Hematopoietic multipotent progenitor cell treated with erythropoietin and hydrocortisone succinate and interleukin-3 and kit ligand, for 15 days (in vitro differentiated cells): ENCODE results near the gene APOA1.

Experiments
- DNase-seq: peaks from one replicate; pipeline ENCODE4 v3.0.0-alpha.2; 2015; ENCODE audit warnings: low spot score

The APOA1 gene

DNA sequence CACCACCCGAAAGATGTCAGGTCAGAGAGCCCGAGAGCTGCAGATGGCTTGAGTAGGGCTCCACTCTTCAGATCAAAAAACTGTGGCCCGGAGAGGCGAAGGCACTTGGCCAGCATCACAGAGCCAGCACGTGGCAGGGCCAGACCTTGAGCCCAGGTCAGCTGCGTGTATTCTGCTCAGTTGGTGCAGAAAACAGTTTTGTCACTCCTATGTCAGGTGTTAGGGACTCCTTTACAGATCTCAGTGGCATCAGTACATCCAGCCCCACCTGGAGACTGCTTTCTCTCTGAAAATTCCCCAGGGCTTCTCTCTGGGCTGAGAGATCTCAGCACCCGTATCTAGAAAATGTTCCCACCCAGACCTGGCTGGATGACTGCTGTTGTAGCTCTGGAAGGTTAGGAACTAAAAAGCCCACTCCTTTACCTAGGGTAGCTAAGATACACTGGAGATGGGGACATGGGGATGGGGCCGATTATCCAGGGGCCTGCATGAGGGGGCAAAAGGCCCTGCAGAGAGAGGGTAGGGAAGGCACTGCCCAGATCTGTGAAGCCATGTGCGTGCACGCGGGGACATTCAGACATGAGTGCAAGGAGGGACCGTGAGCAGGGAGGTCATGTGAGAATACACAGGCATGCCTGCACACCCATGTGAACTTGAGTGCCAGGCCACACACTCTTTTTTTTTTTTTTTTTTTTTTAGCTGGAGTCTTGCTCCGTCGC lies 3.4 kb downstream of the APOA1 start:
- no peak for DNase-seq

DNA sequence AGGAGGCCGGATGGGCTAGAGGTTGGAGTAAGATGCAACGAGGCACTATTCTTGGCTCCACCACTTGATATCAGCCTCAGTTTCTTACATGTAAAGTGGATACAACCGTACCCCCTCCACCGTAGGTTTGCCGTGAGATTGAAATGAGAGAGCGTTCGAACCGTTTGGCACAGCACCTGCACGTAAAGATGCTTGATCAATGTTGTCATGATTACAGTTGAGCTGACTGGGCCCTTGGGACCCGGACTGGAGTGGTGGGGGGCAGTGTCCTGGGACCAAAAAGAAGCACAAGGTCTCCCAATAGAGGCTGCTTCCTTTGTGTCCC lies 4.0 kb downstream of the APOA1 start:
- no peak for DNase-seq

DNA sequence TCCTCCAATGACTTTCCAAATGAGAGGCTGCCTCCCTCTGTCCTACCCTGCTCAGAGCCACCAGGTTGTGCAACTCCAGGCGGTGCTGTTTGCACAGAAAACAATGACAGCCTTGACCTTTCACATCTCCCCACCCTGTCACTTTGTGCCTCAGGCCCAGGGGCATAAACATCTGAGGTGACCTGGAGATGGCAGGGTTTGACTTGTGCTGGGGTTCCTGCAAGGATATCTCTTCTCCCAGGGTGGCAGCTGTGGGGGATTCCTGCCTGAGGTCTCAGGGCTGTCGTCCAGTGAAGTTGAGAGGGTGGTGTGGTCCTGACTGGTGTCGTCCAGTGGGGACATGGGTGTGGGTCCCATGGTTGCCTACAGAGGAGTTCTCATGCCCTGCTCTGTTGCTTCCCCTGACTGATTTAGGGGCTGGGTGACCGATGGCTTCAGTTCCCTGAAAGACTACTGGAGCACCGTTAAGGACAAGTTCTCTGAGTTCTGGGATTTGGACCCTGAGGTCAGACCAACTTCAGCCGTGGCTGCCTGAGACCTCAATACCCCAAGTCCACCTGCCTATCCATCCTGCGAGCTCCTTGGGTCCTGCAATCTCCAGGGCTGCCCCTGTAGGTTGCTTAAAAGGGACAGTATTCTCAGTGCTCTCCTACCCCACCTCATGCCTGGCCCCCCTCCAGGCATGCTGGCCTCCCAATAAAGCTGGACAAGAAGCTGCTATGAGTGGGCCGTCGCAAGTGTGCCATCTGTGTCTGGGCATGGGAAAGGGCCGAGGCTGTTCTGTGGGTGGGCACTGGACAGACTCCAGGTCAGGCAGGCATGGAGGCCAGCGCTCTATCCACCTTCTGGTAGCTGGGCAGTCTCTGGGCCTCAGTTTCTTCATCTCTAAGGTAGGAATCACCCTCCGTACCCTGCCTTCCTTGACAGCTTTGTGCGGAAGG lies 4.8 kb downstream of the APOA1 start:
- no peak for DNase-seq

DNA sequence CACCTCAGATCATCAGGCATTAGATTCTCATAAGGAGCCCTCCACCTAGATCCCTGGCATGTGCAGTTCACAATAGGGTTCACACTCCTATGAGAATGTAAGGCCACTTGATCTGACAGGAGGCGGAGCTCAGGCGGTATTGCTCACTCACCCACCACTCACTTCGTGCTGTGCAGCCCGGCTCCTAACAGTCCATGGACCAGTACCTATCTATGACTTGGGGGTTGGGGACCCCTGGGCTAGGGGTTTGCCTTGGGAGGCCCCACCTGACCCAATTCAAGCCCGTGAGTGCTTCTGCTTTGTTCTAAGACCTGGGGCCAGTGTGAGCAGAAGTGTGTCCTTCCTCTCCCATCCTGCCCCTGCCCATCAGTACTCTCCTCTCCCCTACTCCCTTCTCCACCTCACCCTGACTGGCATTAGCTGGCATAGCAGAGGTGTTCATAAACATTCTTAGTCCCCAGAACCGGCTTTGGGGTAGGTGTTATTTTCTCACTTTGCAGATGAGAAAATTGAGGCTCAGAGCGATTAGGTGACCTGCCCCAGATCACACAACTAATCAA lies 5.6 kb downstream of the APOA1 start:
- no peak for DNase-seq

DNA sequence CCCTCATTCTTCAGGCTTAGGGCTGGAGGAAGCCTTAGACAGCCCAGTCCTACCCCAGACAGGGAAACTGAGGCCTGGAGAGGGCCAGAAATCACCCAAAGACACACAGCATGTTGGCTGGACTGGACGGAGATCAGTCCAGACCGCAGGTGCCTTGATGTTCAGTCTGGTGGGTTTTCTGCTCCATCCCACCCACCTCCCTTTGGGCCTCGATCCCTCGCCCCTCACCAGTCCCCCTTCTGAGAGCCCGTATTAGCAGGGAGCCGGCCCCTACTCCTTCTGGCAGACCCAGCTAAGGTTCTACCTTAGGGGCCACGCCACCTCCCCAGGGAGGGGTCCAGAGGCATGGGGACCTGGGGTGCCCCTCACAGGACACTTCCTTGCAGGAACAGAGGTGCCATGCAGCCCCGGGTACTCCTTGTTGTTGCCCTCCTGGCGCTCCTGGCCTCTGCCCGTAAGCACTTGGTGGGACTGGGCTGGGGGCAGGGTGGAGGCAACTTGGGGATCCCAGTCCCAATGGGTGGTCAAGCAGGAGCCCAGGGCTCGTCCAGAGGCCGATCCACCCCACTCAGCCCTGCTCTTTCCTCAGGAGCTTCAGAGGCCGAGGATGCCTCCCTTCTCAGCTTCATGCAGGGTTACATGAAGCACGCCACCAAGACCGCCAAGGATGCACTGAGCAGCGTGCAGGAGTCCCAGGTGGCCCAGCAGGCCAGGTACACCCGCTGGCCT lies 7.1 kb downstream of the APOA1 start:
- no peak for DNase-seq

DNA sequence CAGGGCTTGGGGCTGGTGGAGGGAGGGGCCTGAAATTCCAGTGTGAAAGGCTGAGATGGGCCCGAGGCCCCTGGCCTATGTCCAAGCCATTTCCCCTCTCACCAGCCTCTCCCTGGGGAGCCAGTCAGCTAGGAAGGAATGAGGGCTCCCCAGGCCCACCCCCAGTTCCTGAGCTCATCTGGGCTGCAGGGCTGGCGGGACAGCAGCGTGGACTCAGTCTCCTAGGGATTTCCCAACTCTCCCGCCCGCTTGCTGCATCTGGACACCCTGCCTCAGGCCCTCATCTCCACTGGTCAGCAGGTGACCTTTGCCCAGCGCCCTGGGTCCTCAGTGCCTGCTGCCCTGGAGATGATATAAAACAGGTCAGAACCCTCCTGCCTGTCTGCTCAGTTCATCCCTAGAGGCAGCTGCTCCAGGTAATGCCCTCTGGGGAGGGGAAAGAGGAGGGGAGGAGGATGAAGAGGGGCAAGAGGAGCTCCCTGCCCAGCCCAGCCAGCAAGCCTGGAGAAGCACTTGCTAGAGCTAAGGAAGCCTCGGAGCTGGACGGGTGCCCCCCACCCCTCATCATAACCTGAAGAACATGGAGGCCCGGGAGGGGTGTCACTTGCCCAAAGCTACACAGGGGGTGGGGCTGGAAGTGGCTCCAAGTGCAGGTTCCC lies 7.8 kb downstream of the APOA1 start, which contains the start of gene APOC3:
TSS of gene APOC3 (plus strand) at position 383 of the 659 bp plus-strand sequence. CDS start 676 bp downstream, outside the sequence.
- no peak for DNase-seq

DNA sequence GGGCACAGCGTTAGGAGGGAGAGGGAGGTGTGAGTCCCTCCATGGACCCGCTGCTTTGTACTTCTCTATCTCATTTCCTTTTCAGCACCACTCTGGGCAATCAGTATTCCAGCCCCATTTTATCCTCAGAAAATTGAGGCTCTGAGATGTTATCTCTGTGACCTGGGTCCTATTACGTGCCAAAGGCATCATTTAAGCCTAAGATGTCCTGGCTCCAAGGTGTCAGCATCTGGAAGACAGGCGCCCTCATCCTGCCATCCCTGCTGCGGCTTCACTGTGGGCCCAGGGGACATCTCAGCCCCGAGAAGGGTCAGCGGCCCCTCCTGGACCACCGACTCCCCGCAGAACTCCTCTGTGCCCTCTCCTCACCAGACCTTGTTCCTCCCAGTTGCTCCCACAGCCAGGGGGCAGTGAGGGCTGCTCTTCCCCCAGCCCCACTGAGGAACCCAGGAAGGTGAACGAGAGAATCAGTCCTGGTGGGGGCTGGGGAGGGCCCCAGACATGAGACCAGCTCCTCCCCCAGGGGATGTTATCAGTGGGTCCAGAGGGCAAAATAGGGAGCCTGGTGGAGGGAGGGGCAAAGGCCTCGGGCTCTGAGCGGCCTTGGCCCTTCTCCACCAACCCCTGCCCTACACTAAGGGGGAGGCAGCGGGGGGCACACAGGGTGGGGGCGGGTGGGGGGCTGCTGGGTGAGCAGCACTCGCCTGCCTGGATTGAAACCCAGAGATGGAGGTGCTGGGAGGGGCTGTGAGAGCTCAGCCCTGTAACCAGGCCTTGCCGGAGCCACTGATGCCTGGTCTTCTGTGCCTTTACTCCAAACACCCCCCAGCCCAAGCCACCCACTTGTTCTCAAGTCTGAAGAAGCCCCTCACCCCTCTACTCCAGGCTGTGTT lies 8.5 kb downstream of the APOA1 start:
- no peak for DNase-seq

DNA sequence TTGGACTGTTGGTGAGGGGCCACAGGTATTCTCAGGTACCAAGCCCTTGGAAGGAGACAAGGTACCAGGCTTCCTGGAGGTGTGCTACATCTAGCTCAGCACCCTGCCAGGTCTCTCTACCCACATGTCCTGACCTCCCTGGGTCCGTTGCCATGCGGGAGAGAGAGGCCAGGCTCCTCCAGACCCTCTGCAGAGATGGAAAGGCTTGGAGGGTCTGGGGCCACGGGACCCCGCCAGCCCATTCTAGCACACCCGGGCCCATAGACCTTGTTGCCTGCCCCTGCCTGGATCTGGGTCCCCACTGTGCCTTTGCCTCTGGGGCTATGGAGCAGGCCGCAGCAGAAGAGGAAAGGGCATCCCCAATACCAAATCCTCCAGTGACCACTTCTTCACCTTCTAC lies 10.0 kb downstream of the APOA1 start:
- no peak for DNase-seq

DNA sequence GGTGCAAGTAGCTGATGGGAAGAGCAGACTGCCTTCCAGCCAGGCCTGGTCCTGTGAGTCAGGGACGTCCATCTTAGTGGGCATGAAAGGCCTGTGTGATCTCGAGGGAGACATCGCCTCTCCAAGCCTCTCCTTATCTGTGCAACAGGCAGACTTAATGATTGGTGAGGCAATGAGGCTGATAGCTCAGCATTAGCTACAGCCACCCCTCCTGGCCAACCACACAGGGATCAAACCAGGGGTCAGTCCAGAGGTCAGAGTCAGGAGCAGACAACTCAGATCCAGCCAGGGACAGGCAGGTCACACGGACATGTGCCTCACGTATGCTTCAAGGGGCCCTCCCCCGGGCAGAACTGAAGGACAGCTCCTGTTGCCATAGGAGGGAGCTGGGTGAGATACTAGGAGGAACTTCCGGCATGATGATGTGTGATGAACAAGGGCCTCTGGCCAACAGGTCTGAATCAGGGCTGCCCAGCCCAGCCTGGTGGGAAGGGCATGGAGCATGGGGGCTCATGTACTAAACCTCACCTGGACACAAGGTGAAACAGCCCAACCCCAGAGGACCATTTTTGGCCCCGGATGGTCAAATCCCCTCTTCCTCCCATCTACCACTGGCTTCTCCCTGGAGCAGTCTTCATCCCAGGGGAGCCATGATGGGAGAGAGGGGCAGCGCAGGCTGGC lies 10.5 kb downstream of the APOA1 start:
- no peak for DNase-seq

DNA sequence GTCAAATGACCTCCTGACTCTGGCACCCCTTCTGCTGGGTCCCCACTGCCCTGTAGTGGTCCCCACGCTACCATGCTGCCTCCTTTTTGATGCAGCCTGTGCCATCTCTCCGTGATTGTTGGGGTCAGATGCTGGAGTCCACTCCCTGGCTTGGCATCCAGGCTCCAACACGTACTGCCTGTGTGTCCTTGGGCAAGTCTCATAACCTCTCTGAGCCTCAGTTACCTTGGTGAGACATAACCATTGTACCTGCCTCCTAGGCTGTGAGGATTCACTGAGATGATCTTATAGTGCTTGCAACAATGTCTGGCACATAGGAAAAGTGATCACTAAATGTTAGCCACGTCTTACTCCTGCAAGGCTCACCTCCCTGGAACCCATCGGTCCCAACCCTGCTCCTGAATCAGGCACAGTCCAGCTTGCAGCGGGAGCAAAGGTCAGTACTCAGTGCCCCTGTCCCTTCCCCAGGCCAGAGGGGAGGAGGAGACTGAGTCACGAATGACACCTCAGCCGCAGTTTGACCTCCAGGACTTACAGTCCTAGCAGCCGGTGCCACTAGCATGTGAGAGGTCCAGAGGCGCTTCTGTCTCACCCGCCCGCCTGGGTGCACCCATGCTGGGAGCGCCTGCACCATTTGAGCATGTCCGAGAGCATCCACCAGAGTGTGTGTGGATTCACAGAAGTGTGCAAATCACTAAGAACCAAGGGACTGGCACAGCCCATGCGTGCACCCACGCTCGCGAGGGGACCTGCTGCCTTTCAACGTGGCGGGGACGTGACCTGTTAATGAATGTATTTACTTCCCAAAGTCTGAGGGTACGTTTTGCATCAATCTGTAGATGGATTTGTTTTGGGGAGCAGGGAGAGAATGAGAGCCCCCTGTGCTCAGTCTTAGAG lies 11.3 kb downstream of the APOA1 start:
- no peak for DNase-seq

DNA sequence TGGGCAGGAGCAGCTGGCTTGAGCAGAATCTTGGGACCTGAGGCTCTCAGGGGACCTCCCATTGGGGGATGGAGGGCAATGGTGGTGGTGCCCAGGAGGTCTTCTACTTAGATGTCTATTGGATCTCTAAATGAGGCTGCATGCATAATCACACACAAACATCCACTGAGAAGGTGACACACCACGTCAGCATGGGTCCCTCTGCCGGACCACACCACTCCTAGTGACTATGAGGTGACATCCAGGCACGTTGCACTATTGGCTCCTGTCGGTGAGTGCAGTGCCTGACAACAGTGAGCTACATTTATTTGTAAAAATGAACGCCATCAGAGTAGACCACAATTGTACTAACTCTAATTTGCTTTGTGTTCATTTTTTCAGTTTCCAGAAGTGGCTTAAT lies 12.0 kb downstream of the APOA1 start:
- DNase-seq = no peak

DNA sequence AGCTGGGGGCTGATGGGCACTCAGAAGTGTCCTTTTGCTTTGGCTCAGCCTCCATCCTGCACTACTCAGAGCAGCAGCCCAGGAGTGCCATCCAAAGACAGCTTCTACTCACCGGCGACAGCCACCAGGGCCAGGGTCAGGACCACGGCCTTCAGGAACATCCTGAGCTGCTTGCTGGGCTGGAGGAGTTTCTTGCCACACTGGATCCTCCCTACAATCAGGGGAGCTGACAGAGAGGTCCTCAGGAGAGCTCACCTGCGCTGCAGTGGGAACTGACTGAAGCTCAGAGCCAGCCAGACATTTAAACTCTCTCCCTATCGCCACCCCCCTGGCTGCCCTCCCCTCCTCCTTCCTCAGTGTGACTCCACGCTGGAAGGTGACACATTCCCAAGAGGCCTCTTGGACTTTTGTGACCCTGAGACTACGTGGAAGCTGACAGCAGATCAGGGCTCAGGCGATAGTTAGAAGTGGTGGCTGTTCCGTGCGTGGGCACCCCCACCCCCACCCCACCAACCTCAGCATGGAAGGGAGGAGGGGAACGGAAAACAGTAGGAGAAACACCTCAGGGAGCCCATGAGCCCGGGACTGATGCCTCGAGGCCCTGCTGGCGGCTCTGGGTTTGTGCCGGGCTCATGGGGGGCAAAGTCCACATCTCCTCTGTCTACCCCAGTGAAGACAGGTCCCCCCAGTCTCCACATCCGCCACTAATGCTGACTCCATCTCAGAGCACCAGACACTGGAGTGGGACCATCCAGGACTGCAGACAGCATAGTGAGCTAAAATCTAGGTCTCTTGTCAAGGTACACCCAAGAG lies 14.2 kb downstream of the APOA1 start, which contains the start of gene APOA4:
TSS of gene APOA4 (minus strand) at position 274 of the 813 bp plus-strand sequence. CDS start at position 161, 113 bp downstream.
- DNase-seq = no peak

DNA sequence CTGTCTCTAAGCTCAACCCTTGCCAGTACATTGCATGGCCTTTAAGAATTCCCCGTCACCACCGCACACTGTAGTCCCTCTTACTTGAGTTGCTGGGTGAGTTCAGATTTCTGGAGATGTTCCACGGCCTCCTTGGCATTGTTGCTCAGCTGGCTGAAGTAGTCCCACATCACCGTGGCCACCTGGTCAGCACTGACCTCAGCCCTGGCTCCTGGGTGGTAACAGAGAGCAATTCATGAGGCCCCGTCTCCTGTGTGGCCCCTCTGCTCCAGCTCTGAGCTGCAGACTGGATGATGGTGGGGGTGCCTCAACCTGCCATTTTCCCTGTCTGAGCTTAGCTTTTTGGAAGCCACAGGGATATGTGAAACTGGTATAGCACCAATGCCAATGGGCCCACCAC lies 14.8 kb downstream of the APOA1 start:
- no peak for DNase-seq

DNA sequence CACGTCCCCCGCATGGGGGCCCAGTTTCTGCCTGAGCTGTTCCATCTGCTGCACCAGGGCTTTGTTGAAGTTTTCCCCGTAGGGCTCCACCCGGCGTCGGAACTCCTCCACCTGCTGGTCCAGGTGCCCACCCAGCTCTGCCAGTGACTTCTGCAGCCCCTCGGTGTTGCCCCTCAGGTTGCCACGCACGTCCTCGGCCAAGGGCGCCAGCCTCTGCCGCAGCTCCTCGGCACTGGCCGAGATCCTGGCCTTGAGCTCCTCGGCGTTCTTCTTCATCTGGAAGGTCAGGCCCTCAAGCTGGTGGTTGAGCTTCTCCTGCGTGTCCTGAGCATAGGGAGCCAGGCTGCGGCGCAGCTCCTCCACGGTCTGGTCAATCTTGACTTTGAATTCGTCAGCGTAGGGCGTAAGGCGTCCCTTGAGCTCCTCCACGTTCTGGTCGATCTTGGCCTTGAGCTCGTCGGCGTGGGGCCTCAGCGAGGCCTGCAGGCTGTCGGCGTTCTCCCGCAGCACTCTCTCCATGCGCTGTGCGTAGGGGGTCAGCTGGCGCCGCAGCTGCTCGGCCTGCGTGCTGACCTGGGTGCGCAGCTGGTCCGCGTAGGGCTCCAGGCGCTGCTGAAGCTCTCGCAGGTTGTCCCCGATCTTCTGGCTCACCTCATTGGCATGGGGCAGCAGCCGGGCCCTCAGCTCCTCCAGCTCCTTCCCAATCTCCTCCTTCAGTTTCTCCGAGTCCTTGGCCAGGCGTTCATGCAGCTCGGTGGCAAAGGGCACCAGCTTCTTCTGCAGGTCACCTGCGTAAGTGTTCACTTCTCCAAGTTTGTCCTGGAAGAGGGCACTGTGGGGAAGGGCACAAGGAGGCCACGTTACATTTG lies 16.1 kb downstream of the APOA1 start:
- no peak for DNase-seq

DNA sequence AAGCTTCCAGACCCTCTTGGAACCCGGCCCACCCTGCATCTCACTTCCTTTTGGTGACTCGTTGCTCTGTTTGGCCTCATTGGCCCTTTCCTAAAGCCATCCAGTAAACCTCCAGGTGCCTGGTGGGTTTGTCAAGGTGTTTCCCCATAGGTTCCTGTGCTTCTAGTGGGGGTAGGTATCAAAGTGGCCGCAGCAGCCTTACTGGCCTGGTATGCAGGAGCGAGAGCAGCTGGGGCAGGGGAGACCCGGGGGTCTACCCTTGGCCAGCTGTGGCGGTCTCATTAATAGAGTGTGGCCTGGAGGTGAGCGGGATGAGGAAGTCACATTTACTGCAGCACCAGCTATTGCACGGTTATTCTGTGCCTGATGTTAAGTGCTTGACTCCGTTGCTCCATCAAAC lies 18.4 kb downstream of the APOA1 start:
- DNase-seq = no peak

DNA sequence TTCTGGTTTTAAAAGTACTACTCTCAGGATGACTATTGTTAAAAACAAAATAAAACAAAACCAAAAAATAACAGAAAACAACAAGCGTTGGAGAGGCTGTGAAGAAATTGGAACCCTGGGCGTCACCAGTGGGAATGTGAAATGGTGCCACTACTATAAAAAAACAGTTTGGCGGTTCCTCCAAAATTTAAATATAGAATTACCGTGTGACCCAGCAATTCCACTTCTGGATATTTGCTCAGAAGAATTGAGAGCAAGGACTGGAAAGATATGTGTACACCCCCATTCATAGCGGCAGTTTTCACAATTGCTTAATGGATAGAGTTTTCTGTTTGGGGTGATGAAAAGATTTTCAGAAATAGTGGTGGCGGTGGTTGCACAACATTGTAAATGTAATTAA lies 22.9 kb downstream of the APOA1 start:
- DNase-seq = no peak
